Bronchial epithelial cell (primary cell): ENCODE measurements around the gene MAGI2. TPM values are rescaled to one million over a fixed set of nuclear protein-coding genes. Genes with fewer than 3 reads are reported as not detected.

Source experiments
- DNase-seq: peaks from one replicate; pipeline ENCODE4 v3.0.0-alpha.2; 2010; ENCODE audit warnings: low read depth
- FAIRE-seq: peaks from 2 replicates; lab custom pipeline; 2011; peaks lifted over from hg19 to GRCh38; lab: Jason Lieb, UNC
- H3K27me3 ChIP-seq: 2 replicates; pipeline ENCODE4 v1.5.1; 2011; ENCODE audit warnings: low read length; ENCODE audit not compliant: control insufficient read depth, insufficient read depth
- H3K36me3 ChIP-seq: 2 replicates; pipeline ENCODE4 v1.5.1; 2011; ENCODE audit warnings: low read length; ENCODE audit not compliant: control insufficient read depth, insufficient read depth
- H3K4me3 ChIP-seq: 2 replicates; pipeline ENCODE4 v1.5.1; 2011; ENCODE audit warnings: mild to moderate bottlenecking, low read depth, low read length, control low read depth
- CTCF ChIP-seq: IDR thresholded peaks from 2 replicates; pipeline ENCODE4 v1.5.1; 2011; ENCODE audit warnings: mild to moderate bottlenecking, moderate library complexity, low read length, control low read depth, inconsistent platforms; ENCODE audit not compliant: insufficient read depth, severe bottlenecking
- total RNA-seq: library from RNA; depleted of rRNA; stranded (reverse); fragments of >200 nt; gene quantifications from 2 replicates; pipeline ENCODE4 v1.2.1, GENCODE V29; 2014

MAGI2 gene
- total RNA-seq, 1 donor from 2014 or later = 2.6 TPM

GRCh38 chr7:78043159-78043558 lies 1410.3 kb downstream of the MAGI2 start:
- Histone ChIP-seq H3K36me3 (no peaks in the 10 kb centered on the region), H3K27me3 (no peaks in the 10 kb centered on the region), H3K4me3 (no peak overlapping the region)
- TF ChIP-seq CTCF = no peak
- no peak for DNase-seq
- no peak for FAIRE-seq

GRCh38 chr7:78041423-78041822 lies 1412.0 kb downstream of the MAGI2 start:
- Histone ChIP-seq H3K27me3 (no peaks in the 10 kb centered on the region), H3K36me3 (no peaks in the 10 kb centered on the region), H3K4me3 (no peak overlapping the region)
- TF ChIP-seq CTCF = no peak
- FAIRE-seq (no peak), DNase-seq (no peak)

- DNase-seq = no peak
- H3K4me3 ChIP-seq = no peak overlapping the region
- FAIRE-seq = peak; percentile 77
- no peaks in the 10 kb centered on the region for H3K27me3 ChIP-seq
- TF ChIP-seq CTCF = peak; percentile 71
- H3K36me3 ChIP-seq = no peaks in the 10 kb centered on the region
Measured at GRCh38 chr7:78039790-78040776, 1413.4 kb downstream of the MAGI2 start.

- TF ChIP-seq CTCF = no peak
- H3K4me3 ChIP-seq = no peak overlapping the region
- DNase-seq (no peak), FAIRE-seq (no peak)
- H3K27me3 ChIP-seq = no peaks in the 10 kb centered on the region
- H3K36me3 ChIP-seq = no peaks in the 10 kb centered on the region
Measured at GRCh38 chr7:78038465-78039080, 1414.9 kb downstream of the MAGI2 start.

- Histone ChIP-seq H3K4me3 (no peak overlapping the region), H3K36me3 (no peaks in the 10 kb centered on the region), H3K27me3 (no peaks in the 10 kb centered on the region)
- DNase-seq = no peak
- no peak for FAIRE-seq
- TF ChIP-seq CTCF = no peak
Measured at GRCh38 chr7:78037603-78038002, 1415.9 kb downstream of the MAGI2 start.
